ENCODE measurements around the gene PPRC1.

DNA sequence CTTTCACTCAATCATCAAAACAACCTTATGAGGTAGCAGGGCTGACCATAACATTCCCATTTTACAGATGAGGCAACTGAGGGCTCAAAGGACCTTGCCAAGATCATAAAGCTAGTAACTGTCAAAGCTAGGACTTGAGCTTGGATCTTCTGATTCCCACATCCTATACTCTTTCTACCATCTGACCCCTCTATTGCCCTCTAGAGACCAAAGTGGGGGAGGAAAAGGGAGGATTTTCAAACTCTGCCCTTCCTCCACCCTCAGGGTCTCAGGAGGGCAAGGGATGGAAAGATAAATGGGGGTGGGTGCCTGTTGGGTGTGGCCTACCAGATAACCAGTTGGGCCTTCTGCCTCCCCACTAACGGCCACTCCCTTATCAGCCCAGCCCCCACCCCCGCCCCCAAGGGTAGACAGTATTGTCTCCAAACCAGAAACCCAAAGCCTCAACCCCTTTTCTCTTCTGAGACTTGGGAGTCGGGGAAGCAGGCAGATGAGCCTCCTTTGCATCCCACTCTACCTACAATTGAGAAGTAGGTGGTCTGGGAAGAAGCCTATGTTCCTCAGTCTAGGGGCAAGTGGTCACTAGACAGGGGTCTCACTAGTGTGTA is 20.5 kb upstream of the PPRC1 start:
- TF ChIP-seq SP1 (IDR thresholded peaks at IDR 0.05), result no peak
- TF ChIP-seq, protein P1, sequence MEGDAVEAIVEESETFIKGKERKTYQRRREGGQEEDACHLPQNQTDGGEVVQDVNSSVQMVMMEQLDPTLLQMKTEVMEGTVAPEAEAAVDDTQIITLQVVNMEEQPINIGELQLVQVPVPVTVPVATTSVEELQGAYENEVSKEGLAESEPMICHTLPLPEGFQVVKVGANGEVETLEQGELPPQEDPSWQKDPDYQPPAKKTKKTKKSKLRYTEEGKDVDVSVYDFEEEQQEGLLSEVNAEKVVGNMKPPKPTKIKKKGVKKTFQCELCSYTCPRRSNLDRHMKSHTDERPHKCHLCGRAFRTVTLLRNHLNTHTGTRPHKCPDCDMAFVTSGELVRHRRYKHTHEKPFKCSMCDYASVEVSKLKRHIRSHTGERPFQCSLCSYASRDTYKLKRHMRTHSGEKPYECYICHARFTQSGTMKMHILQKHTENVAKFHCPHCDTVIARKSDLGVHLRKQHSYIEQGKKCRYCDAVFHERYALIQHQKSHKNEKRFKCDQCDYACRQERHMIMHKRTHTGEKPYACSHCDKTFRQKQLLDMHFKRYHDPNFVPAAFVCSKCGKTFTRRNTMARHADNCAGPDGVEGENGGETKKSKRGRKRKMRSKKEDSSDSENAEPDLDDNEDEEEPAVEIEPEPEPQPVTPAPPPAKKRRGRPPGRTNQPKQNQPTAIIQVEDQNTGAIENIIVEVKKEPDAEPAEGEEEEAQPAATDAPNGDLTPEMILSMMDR (IDR thresholded peaks at IDR 0.05; ENCODE audit: low read depth, low read length, missing input control), result no peak
- no peak for TF ChIP-seq MAX (IDR thresholded peaks at IDR 0.05)
- no peak for TF ChIP-seq HNF4G (IDR thresholded peaks at IDR 0.05)
- TF ChIP-seq, protein P2, sequence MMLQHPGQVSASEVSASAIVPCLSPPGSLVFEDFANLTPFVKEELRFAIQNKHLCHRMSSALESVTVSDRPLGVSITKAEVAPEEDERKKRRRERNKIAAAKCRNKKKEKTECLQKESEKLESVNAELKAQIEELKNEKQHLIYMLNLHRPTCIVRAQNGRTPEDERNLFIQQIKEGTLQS (IDR thresholded peaks at IDR 0.05), result no peak
- TF ChIP-seq GABPA (IDR thresholded peaks at IDR 0.05 in 1 of 2, conservative IDR thresholded peaks at IDR 0.05 in 1 of 2), result no peak
- TF ChIP-seq YY1 (IDR thresholded peaks at IDR 0.05), result no peak
- no peak for TF ChIP-seq EGR1 (IDR thresholded peaks at IDR 0.05; ENCODE audit: low read depth in 2 of 2)
- TF ChIP-seq, protein P3, sequence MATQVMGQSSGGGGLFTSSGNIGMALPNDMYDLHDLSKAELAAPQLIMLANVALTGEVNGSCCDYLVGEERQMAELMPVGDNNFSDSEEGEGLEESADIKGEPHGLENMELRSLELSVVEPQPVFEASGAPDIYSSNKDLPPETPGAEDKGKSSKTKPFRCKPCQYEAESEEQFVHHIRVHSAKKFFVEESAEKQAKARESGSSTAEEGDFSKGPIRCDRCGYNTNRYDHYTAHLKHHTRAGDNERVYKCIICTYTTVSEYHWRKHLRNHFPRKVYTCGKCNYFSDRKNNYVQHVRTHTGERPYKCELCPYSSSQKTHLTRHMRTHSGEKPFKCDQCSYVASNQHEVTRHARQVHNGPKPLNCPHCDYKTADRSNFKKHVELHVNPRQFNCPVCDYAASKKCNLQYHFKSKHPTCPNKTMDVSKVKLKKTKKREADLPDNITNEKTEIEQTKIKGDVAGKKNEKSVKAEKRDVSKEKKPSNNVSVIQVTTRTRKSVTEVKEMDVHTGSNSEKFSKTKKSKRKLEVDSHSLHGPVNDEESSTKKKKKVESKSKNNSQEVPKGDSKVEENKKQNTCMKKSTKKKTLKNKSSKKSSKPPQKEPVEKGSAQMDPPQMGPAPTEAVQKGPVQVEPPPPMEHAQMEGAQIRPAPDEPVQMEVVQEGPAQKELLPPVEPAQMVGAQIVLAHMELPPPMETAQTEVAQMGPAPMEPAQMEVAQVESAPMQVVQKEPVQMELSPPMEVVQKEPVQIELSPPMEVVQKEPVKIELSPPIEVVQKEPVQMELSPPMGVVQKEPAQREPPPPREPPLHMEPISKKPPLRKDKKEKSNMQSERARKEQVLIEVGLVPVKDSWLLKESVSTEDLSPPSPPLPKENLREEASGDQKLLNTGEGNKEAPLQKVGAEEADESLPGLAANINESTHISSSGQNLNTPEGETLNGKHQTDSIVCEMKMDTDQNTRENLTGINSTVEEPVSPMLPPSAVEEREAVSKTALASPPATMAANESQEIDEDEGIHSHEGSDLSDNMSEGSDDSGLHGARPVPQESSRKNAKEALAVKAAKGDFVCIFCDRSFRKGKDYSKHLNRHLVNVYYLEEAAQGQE (IDR thresholded peaks at IDR 0.05), result no peak
